Natural killer cell (primary cell): ENCODE data around the gene NUP214. TPM values are rescaled to one million over a fixed set of nuclear protein-coding genes. Genes with fewer than 3 reads are reported as not detected.
A peak's percentile ranks its signal among the peaks of the same experiment; 100 is the strongest.

Source experiments
- ATAC-seq, 3 donors: fragments of 150-1000 bp in 2 of 3; fragments of 200-7000 bp in 1 of 3; cut with Tn5 transposase; 1 replicate in 1 of 3; 2 replicates in 2 of 3; pipeline ENCODE4 v1.10.0; 2021; ENCODE audit warnings: mild to moderate bottlenecking in 2 of 3, moderate library complexity in 2 of 3
- DNase-seq, 2 donors: peaks; one replicate each; pipeline versions ENCODE4 v3.0.0 to v3.0.0-alpha.2; 2013 to 2021; ENCODE audit warnings: mixed read lengths in 1 of 2
- H3K27ac ChIP-seq: one replicate; pipeline ENCODE4 v1.5.1; 2013; ENCODE audit warnings: mild to moderate bottlenecking, low read length
- H3K27me3 ChIP-seq: one replicate; pipeline ENCODE4 v1.6.1; 2013; ENCODE audit warnings: low read length; ENCODE audit not compliant: control insufficient read depth, insufficient read depth
- H3K36me3 ChIP-seq: one replicate; pipeline ENCODE4 v1.6.1; 2013; ENCODE audit warnings: low read length; ENCODE audit not compliant: control insufficient read depth, insufficient read depth
- H3K4me1 ChIP-seq: one replicate; pipeline ENCODE4 v1.6.1; 2013; ENCODE audit warnings: low read length; ENCODE audit not compliant: control insufficient read depth, insufficient read depth
- H3K4me3 ChIP-seq: one replicate; pipeline ENCODE4 v1.5.1; 2013; ENCODE audit warnings: low read length
- H3K9me3 ChIP-seq: one replicate; pipeline ENCODE4 v1.6.1; 2013; ENCODE audit warnings: low read length; ENCODE audit not compliant: control insufficient read depth, insufficient read depth
- H3K27ac Mint-ChIP-seq, 2 donors: one replicate each; pipeline ENCODE4 v1.8.0; 2022; ENCODE audit warnings: mild to moderate bottlenecking in 2 of 2, mixed read lengths in 2 of 2, moderate library complexity in 1 of 2
- H3K27me3 Mint-ChIP-seq, 2 donors: one replicate each; pipeline ENCODE4 v1.8.0; 2022; ENCODE audit warnings: low read depth in 2 of 2, mixed read lengths in 2 of 2
- H3K36me3 Mint-ChIP-seq: one replicate; pipeline ENCODE4 v1.8.0; 2022; ENCODE audit warnings: mixed read lengths
- H3K4me1 Mint-ChIP-seq, 2 donors: one replicate each; pipeline ENCODE4 v1.8.0; 2022; ENCODE audit warnings: mixed read lengths in 2 of 2
- H3K4me3 Mint-ChIP-seq: one replicate; pipeline ENCODE4 v1.8.0; 2022; ENCODE audit warnings: mild to moderate bottlenecking, moderate library complexity, mixed read lengths
- H3K9me3 Mint-ChIP-seq, 2 donors: one replicate each; pipeline ENCODE4 v1.8.0; 2022; ENCODE audit warnings: mixed read lengths in 2 of 2
- CTCF ChIP-seq: fragments of 200-600 bp; IDR thresholded peaks from one replicate; pipeline ENCODE4 v1.8.0; 2022; ENCODE audit warnings: antibody characterized with exemption
- WGBS: methylation state at CpG from one replicate; pipeline ENCODE4 v1.1.7; 2013; ENCODE audit warnings: missing lambda C conversion rate; ENCODE audit not compliant: insufficient coverage; 5-methylcytosine and 5-hydroxymethylcytosine counted together
- intact Hi-C: fragments of 100-400 bp; cut with micrococcal nuclease; formaldehyde crosslinking; loops from one replicate; pipeline ENCODE4 v1.14.2; 2022
- total RNA-seq, 4 donors: library from RNA; stranded (reverse); fragments of 120-200 nt in 1 of 4; gene quantifications; one replicate each; pipeline versions ENCODE4 v1.2.3 to v1.2.4, GENCODE V29; 2013 to 2022

Gene NUP214
- total RNA-seq, 3 donors from 2014 or later (not counting 1 experiment from before 2014, with no cell fraction given) = 125 to 133 (median 132) TPM

- TF ChIP-seq CTCF = no peak
- H3K9me3 Mint-ChIP-seq = no peaks in the 10 kb centered on the region
- H3K36me3 Mint-ChIP-seq = peaks cover 47% of the 10 kb centered on the region
- intact Hi-C loops = no loop called here
- no peaks in the 10 kb centered on the region for H3K27me3 Mint-ChIP-seq
- Histone ChIP-seq H3K9me3 (no peaks in the 10 kb centered on the region), H3K4me1 (no peaks in the 10 kb centered on the region), H3K36me3 (peaks cover 81% of the 10 kb centered on the region), H3K27me3 (no peaks in the 10 kb centered on the region), H3K4me3 (no peak overlapping the region), H3K27ac (no peak overlapping the region)
- no peak overlapping the region for H3K4me3 Mint-ChIP-seq
- peaks cover 12% of the 10 kb centered on the region in 2 donors for H3K4me1 Mint-ChIP-seq
- no peak for ATAC-seq
- WGBS = 97% methylated on average over 2 of the region's 4 CpGs
- DNase-seq = no peak
- no peak overlapping the region for H3K27ac Mint-ChIP-seq
These were observed 20.8 kb downstream of the NUP214 start for GRCh38 chr9:131146186-131146585.

GRCh38 chr9:131148276-131148675, 22.9 kb downstream of the NUP214 start:
- 96% methylated on average over 2 of the region's 3 CpGs for WGBS
- Histone ChIP-seq H3K27ac (no peak overlapping the region), H3K4me1 (no peaks in the 10 kb centered on the region), H3K4me3 (no peak overlapping the region), H3K36me3 (peaks cover 86% of the 10 kb centered on the region), H3K9me3 (no peaks in the 10 kb centered on the region), H3K27me3 (no peaks in the 10 kb centered on the region)
- no peak for ATAC-seq
- no peak for DNase-seq
- Mint-ChIP-seq H3K27me3 (no peaks in the 10 kb centered on the region), H3K36me3 (peaks cover 58% of the 10 kb centered on the region), H3K27ac (no peak overlapping the region), H3K9me3 (no peaks in the 10 kb centered on the region), H3K4me3 (no peak overlapping the region), H3K4me1 (peaks cover 12% of the 10 kb centered on the region in 2 donors)
- TF ChIP-seq CTCF = no peak
- intact Hi-C loops = no loop called here

GRCh38 chr9:131148966-131149687, 23.7 kb downstream of the NUP214 start:
- Mint-ChIP-seq H3K36me3 (peaks cover 52% of the 10 kb centered on the region), H3K9me3 (no peaks in the 10 kb centered on the region), H3K27ac (peak overlapping the region; percentile 30 to 46), H3K4me3 (no peak overlapping the region), H3K4me1 (peaks cover 12% of the 10 kb centered on the region in 2 donors), H3K27me3 (no peaks in the 10 kb centered on the region)
- intact Hi-C loops = no loop called here
- 74% methylated on average over 7 of the region's 7 CpGs for WGBS
- DNase-seq (no peak), ATAC-seq (peak; percentile 47 to 70 (median 54))
- no peak for TF ChIP-seq CTCF
- H3K27ac ChIP-seq = no peak overlapping the region
- no peaks in the 10 kb centered on the region for H3K27me3 ChIP-seq
- peaks cover 88% of the 10 kb centered on the region for H3K36me3 ChIP-seq
- no peaks in the 10 kb centered on the region for H3K9me3 ChIP-seq
- no peak overlapping the region for H3K4me3 ChIP-seq
- no peaks in the 10 kb centered on the region for H3K4me1 ChIP-seq

- H3K4me3 ChIP-seq = no peak overlapping the region
- H3K9me3 ChIP-seq = no peaks in the 10 kb centered on the region
- ATAC-seq (peak in 1 of 3 donors; percentile 24), DNase-seq (no peak)
- H3K27ac Mint-ChIP-seq = peak overlapping the region; percentile 30 to 46
- peaks cover 12 to 13% of the 10 kb centered on the region in 2 donors for H3K4me1 Mint-ChIP-seq
- H3K27ac ChIP-seq = no peak overlapping the region
- no peak for TF ChIP-seq CTCF
- no peak overlapping the region for H3K4me3 Mint-ChIP-seq
- no peaks in the 10 kb centered on the region for H3K9me3 Mint-ChIP-seq
- H3K27me3 Mint-ChIP-seq = no peaks in the 10 kb centered on the region
- H3K27me3 ChIP-seq = no peaks in the 10 kb centered on the region
- peaks cover 51% of the 10 kb centered on the region for H3K36me3 Mint-ChIP-seq
- WGBS = 33% methylated on average over 4 of the region's 5 CpGs
- peaks cover 87% of the 10 kb centered on the region for H3K36me3 ChIP-seq
- intact Hi-C loops = no loop called here
- H3K4me1 ChIP-seq = no peaks in the 10 kb centered on the region
These were observed 24.3 kb downstream of the NUP214 start for GRCh38 chr9:131149688-131150053.
